ENCODE data around the gene PPFIA2.
"Not testable (repeated sequence)": the region's sequence is repeated elsewhere in the genome, so short reads cannot be mapped to it uniquely, and the experiment has no call there.

PPFIA2 gene

GRCh38 chr12:81211306-81211705, 547.8 kb downstream of the PPFIA2 start:
- DNase-seq (ENCODE audit: low read depth in 2 of 2, low spot score in 1 of 2) = no peak

GRCh38 chr12:81209772-81210225, 549.4 kb downstream of the PPFIA2 start:
- not testable (repeated sequence) for DNase-seq (ENCODE audit: low read depth in 2 of 2, low spot score in 1 of 2)

DNA sequence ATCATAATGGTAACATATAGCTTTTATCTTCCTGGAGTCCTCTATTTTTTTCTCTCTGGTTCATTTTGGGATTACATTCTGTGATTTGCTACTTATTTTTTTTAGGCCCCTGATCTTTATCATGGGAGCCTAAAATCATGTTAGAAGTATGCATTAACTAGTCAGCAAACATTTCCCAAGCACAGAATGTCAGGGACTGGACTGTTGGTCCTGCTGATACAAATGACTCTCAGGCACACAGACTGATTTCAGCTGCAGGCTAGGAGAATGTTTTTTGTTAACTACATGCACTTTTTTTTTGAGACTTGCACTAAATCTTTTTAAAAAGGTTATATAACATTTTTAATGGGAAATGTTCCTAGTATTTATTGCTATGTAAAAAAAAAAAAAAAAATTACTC, 550.1 kb downstream of the PPFIA2 start:
- DNase-seq (ENCODE audit: low read depth in 2 of 2, low spot score in 1 of 2) = no peak

GRCh38 chr12:81208187-81208911, 550.8 kb downstream of the PPFIA2 start:
- no peak for DNase-seq (ENCODE audit: low read depth in 2 of 2, low spot score in 1 of 2)

All from stimulated activated CD8-positive, alpha-beta memory T cell treated with anti-CD3 and anti-CD28 coated beads, Interleukin-4, amount 100 ng/mL, for 1 hour (primary cell).